ENCODE data around the gene CLTCL1.

DNA sequence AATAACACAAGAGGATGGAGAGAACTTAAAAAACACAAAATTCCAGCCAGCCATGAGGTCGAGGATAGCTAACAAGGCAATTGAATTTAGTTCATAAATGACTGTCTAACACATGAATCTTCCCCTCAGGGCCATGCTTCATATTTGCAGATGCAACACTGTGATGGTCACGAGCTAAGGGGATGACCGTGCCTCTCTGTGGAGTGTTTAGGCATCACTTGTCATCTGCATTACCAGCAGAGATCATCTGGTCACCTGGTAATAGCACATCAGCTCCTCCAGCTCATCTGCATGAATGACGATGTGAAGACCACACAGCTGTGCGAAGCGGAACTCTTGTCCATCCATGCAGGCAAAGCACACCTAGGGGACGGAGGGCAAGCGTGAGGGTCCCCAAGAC is 92.0 kb downstream of the CLTCL1 start:
- TF ChIP-seq BCOR (IDR thresholded peaks at IDR 0.05): no peak
- TF ChIP-seq DMBX1 (CRISPR knock-in tag; IDR thresholded peaks at IDR 0.05; ENCODE audit: borderline replicate concordance): no peak
- no peak for TF ChIP-seq ATF2 (CRISPR knock-in tag; IDR thresholded peaks at IDR 0.05)
- TF ChIP-seq DIDO1 (tag; IDR thresholded peaks at IDR 0.05; ENCODE audit: low read depth): no peak
- no peak for TF ChIP-seq KDM1A (IDR thresholded peaks at IDR 0.05)
